ENCODE results near the gene NOL12. TPM values are rescaled to one million over a fixed set of nuclear protein-coding genes. Genes with fewer than 3 reads are reported as not detected.

Gene NOL12
- total RNA-seq, 2 donors from 2014 or later = 21.9 to 26.8 TPM

- no peak for DNase-seq
- H3K27me3 ChIP-seq (ENCODE audit: control insufficient read depth, insufficient read depth, low read length, poor library complexity, severe bottlenecking) = no peaks in the 10 kb centered on the region
- Mint-ChIP-seq H3K27me3 (ENCODE audit: insufficient read depth) (no peaks in the 10 kb centered on the region), H3K4me1 (no peaks in the 10 kb centered on the region), H3K27ac (no peak overlapping the region), H3K9me3 (no peaks in the 10 kb centered on the region), H3K36me3 (ENCODE audit: low read depth) (peaks cover 54% of the 10 kb centered on the region), H3K4me3 (no peak overlapping the region)
- peaks cover 29% of the 10 kb centered on the region for H3K36me3 ChIP-seq (ENCODE audit: control insufficient read depth, insufficient read depth, low read length)
- no peaks in the 10 kb centered on the region for H3K4me1 ChIP-seq (ENCODE audit: control insufficient read depth, insufficient read depth, low read length)
- TF ChIP-seq, protein P1, sequence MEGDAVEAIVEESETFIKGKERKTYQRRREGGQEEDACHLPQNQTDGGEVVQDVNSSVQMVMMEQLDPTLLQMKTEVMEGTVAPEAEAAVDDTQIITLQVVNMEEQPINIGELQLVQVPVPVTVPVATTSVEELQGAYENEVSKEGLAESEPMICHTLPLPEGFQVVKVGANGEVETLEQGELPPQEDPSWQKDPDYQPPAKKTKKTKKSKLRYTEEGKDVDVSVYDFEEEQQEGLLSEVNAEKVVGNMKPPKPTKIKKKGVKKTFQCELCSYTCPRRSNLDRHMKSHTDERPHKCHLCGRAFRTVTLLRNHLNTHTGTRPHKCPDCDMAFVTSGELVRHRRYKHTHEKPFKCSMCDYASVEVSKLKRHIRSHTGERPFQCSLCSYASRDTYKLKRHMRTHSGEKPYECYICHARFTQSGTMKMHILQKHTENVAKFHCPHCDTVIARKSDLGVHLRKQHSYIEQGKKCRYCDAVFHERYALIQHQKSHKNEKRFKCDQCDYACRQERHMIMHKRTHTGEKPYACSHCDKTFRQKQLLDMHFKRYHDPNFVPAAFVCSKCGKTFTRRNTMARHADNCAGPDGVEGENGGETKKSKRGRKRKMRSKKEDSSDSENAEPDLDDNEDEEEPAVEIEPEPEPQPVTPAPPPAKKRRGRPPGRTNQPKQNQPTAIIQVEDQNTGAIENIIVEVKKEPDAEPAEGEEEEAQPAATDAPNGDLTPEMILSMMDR (conservative IDR thresholded peaks at IDR 0.05) = no peak
- 97 to 100% methylated on average over 1 to 9 of the region's 9 CpGs for WGBS, 2 experiments (ENCODE audit: insufficient coverage in 1 of 2, insufficient read length in 1 of 2)
- no peak overlapping the region for H3K27ac ChIP-seq (ENCODE audit: low read depth, low read length)
- no peak overlapping the region for H3K9ac ChIP-seq (ENCODE audit: extremely low read depth, low read length, poor library complexity, severe bottlenecking)
- no peak overlapping the region for H3K4me3 ChIP-seq (ENCODE audit: low read length)
- no peaks in the 10 kb centered on the region for H3K9me3 ChIP-seq (ENCODE audit: control insufficient read depth, low read length)
These were observed 38.8 kb upstream of the NOL12 start for GRCh38 chr22:37647317-37647716.

DNA sequence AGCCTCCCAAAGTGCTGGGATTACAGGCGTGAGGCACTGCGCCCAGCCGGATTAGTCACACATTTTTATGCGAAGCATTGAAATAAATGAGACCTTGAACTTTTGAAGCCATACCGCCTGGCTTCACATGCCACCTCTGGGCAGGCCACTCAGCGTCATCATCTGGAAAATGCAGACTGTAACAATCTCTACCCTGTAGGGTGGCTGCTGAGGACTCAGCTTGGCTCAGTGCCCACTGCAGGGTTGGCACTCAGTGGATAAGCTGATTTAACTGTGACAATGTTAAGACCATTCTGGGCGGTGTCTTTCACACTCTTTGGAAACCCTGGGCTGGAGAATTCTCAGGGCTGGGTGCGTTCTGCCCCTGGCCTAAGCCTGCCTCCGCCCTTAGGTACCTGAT is 38.2 kb upstream of the NOL12 start:
- TF ChIP-seq, protein P1 (conservative IDR thresholded peaks at IDR 0.05) = no peak
- Histone ChIP-seq H3K27ac (ENCODE audit: low read depth, low read length) (no peak overlapping the region), H3K9me3 (ENCODE audit: control insufficient read depth, low read length) (no peaks in the 10 kb centered on the region), H3K4me3 (ENCODE audit: low read length) (no peak overlapping the region), H3K9ac (ENCODE audit: extremely low read depth, low read length, poor library complexity, severe bottlenecking) (no peak overlapping the region), H3K27me3 (ENCODE audit: control insufficient read depth, insufficient read depth, low read length, poor library complexity, severe bottlenecking) (no peaks in the 10 kb centered on the region), H3K4me1 (ENCODE audit: control insufficient read depth, insufficient read depth, low read length) (no peaks in the 10 kb centered on the region), H3K36me3 (ENCODE audit: control insufficient read depth, insufficient read depth, low read length) (peaks cover 29% of the 10 kb centered on the region)
- H3K4me3 Mint-ChIP-seq = no peak overlapping the region
- 96% methylated on average over 9 of the region's 9 CpGs for whole genome bisulfite sequencing, 2 experiments (ENCODE audit: insufficient coverage in 1 of 2, insufficient read length in 1 of 2)
- H3K4me1 Mint-ChIP-seq = no peaks in the 10 kb centered on the region
- no peaks in the 10 kb centered on the region for H3K9me3 Mint-ChIP-seq
- H3K27ac Mint-ChIP-seq = no peak overlapping the region
- H3K36me3 Mint-ChIP-seq (ENCODE audit: low read depth) = peaks cover 59% of the 10 kb centered on the region
- no peaks in the 10 kb centered on the region for H3K27me3 Mint-ChIP-seq (ENCODE audit: insufficient read depth)
- no peak for DNase-seq

GRCh38 chr22:37650463-37651136 is 35.5 kb upstream of the NOL12 start:
- no peaks in the 10 kb centered on the region for H3K27me3 Mint-ChIP-seq (ENCODE audit: insufficient read depth)
- H3K4me3 ChIP-seq (ENCODE audit: low read length) = no peak overlapping the region
- peaks cover 20% of the 10 kb centered on the region for H3K36me3 ChIP-seq (ENCODE audit: control insufficient read depth, insufficient read depth, low read length)
- H3K27me3 ChIP-seq (ENCODE audit: control insufficient read depth, insufficient read depth, low read length, poor library complexity, severe bottlenecking) = no peaks in the 10 kb centered on the region
- no peak overlapping the region for H3K27ac ChIP-seq (ENCODE audit: low read depth, low read length)
- peaks cover 51% of the 10 kb centered on the region for H3K36me3 Mint-ChIP-seq (ENCODE audit: low read depth)
- WGBS, 2 experiments (ENCODE audit: insufficient coverage in 1 of 2, insufficient read length in 1 of 2) = 94 to 96% methylated on average over 14 to 17 of the region's 17 CpGs
- H3K9ac ChIP-seq (ENCODE audit: extremely low read depth, low read length, poor library complexity, severe bottlenecking) = no peak overlapping the region
- no peaks in the 10 kb centered on the region for H3K9me3 Mint-ChIP-seq
- H3K27ac Mint-ChIP-seq = no peak overlapping the region
- H3K4me1 ChIP-seq (ENCODE audit: control insufficient read depth, insufficient read depth, low read length) = no peaks in the 10 kb centered on the region
- no peaks in the 10 kb centered on the region for H3K9me3 ChIP-seq (ENCODE audit: control insufficient read depth, low read length)
- H3K4me1 Mint-ChIP-seq = no peaks in the 10 kb centered on the region
- TF ChIP-seq, protein P1 (conservative IDR thresholded peaks at IDR 0.05) = no peak
- H3K4me3 Mint-ChIP-seq = no peak overlapping the region
- DNase-seq = no peak
